Fibroblast of the aortic adventitia (primary cell): ENCODE data around the gene TEKTIP1. TPM values are rescaled to one million over a fixed set of nuclear protein-coding genes. Genes with fewer than 3 reads are reported as not detected.
"Not testable (repeated sequence)": the region's sequence is repeated elsewhere in the genome, so short reads cannot be mapped to it uniquely, and the experiment has no call there.

Experiments used
- DNase-seq: peaks from one replicate; pipeline ENCODE4 v3.0.0-alpha.2; 2010; ENCODE audit warnings: low read depth
- H3K4me3 ChIP-seq: 2 replicates; pipeline ENCODE4 v1.5.1; 2011; ENCODE audit warnings: low read depth, mild to moderate bottlenecking, control low read depth, low read length, moderate library complexity
- total RNA-seq: library from RNA; depleted of rRNA; stranded (reverse); fragments of >200 nt; gene quantifications from 2 replicates; pipeline ENCODE4 v1.2.3, GENCODE V29; 2012; ENCODE audit warnings: low replicate concordance
- TF ChIP-seq, protein P1 (sequence below): IDR thresholded peaks from 2 replicates; pipeline ENCODE4 v1.5.1; 2011; ENCODE audit warnings: mild to moderate bottlenecking, low read length, control low read depth, inconsistent platforms; ENCODE audit not compliant: insufficient read depth

Gene TEKTIP1
- total RNA-seq, 1 donor = not detected

- no peak overlapping the region for H3K4me3 ChIP-seq
- TF ChIP-seq, protein P1, sequence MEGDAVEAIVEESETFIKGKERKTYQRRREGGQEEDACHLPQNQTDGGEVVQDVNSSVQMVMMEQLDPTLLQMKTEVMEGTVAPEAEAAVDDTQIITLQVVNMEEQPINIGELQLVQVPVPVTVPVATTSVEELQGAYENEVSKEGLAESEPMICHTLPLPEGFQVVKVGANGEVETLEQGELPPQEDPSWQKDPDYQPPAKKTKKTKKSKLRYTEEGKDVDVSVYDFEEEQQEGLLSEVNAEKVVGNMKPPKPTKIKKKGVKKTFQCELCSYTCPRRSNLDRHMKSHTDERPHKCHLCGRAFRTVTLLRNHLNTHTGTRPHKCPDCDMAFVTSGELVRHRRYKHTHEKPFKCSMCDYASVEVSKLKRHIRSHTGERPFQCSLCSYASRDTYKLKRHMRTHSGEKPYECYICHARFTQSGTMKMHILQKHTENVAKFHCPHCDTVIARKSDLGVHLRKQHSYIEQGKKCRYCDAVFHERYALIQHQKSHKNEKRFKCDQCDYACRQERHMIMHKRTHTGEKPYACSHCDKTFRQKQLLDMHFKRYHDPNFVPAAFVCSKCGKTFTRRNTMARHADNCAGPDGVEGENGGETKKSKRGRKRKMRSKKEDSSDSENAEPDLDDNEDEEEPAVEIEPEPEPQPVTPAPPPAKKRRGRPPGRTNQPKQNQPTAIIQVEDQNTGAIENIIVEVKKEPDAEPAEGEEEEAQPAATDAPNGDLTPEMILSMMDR = no peak
- no peak for DNase-seq
Observed at GRCh38 chr19:3524904-3525451, 14.0 kb upstream of the TEKTIP1 start.

DNA sequence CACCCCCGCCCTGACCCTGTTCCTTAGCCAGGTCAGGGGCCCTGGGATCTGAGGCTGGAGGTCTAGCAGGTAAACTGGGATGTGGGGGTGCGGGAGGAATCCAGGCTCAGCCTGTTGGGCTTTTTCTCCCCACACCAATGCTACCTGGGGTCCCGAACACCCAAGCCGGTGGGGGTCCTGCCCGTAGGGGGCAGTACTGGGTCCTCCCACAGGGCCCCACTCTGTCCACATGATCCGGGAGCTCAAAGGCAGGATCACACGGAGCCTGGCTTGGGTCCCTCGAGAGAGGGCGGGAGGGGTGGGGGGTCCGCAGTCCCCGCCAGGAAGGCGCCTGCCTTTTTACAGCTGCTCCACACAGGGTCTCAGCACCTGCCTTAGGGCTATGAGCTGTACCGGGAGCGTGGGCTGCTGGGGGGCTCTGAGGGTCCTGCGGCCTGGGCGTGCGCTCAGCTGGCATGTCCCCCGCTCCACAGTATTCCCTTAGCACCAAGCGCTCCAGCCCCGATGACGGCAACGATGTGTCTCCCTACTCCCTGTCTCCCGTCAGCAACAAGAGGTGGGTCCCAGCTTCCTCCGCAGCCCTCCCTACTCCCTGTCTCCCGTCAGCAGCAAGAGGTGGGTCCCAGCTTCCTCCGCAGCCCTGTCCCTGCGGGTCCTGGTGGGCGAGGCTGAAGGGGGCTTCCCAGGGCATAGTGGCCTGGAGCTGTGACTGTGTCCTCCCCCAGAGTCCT is 12.3 kb upstream of the TEKTIP1 start:
- DNase-seq = no peak
- no peak overlapping the region for H3K4me3 ChIP-seq
- TF ChIP-seq, protein P1 = peak; percentile 19

GRCh38 chr19:3527238-3527910 is 11.6 kb upstream of the TEKTIP1 start:
- TF ChIP-seq, protein P1 = no peak
- H3K4me3 ChIP-seq = no peak overlapping the region
- no peak for DNase-seq

- TF ChIP-seq, protein P1 = no peak
- no peak for DNase-seq
- no peak overlapping the region for H3K4me3 ChIP-seq
Observed at GRCh38 chr19:3528080-3528479, 10.9 kb upstream of the TEKTIP1 start.

- no peak overlapping the region for H3K4me3 ChIP-seq
- TF ChIP-seq, protein P1 = no peak
- DNase-seq = no peak
Observed at GRCh38 chr19:3528539-3529211, 10.3 kb upstream of the TEKTIP1 start.

GRCh38 chr19:3529299-3529698 is 9.7 kb upstream of the TEKTIP1 start:
- H3K4me3 ChIP-seq, DNase-seq: not testable (repeated sequence)

DNA sequence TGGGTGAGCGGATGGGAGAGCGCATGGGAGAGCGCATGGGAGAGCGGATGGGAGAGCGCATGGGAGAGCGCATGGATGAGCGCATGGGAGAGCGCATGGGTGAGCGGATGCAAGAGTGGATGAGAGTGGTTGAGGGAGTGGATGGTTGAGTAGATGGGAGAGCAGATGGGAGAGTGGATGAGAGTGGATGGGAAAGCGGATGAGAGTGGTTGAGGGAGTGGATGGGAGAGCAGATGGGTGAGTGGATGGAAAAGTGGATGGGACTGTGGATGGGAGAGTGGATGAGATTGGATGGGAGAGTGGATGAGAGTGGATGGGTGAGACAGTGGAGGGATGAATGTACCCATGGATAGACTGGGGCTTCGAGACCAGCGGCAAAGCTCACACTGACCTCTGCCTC is 8.6 kb upstream of the TEKTIP1 start:
- no peak overlapping the region for H3K4me3 ChIP-seq
- TF ChIP-seq, protein P1 = no peak
- DNase-seq = no peak
